Ishikawa (cell line): ENCODE measurements around the gene MVK.

Experiments
- CEBPB ChIP-seq: IDR thresholded peaks from 2 replicates; pipeline ENCODE4 v1.6.1; 2012
- CREB1 ChIP-seq: IDR thresholded peaks from 2 replicates; pipeline ENCODE4 v1.6.1; 2012; ENCODE audit warnings: low read depth
- EGR1 ChIP-seq: IDR thresholded peaks from 2 replicates; pipeline ENCODE4 v1.6.1; 2012
- EP300 ChIP-seq: IDR thresholded peaks from 2 replicates; pipeline ENCODE4 v1.6.1; 2012; ENCODE audit warnings: borderline replicate concordance
- FOXM1 ChIP-seq: IDR thresholded peaks from 2 replicates; pipeline ENCODE4 v1.6.1; 2012; ENCODE audit warnings: low read depth, borderline replicate concordance
- NFIC ChIP-seq: IDR thresholded peaks from 2 replicates; pipeline ENCODE4 v1.6.1; 2012
- RAD21 ChIP-seq: IDR thresholded peaks from 2 replicates; pipeline ENCODE4 v1.6.1; 2012; ENCODE audit warnings: low read depth
- TAF1 ChIP-seq: IDR thresholded peaks from 2 replicates; pipeline ENCODE4 v1.6.1; 2012; ENCODE audit warnings: low read depth, mild to moderate bottlenecking
- TCF12 ChIP-seq: IDR thresholded peaks from 2 replicates; pipeline ENCODE4 v1.6.1; 2012; ENCODE audit warnings: low read depth
- TEAD4 ChIP-seq: IDR thresholded peaks from 2 replicates; pipeline ENCODE4 v1.6.1; 2012
- YY1 ChIP-seq: IDR thresholded peaks from 2 replicates; pipeline ENCODE4 v1.6.1; 2012; ENCODE audit warnings: low read depth
- ZBTB7A ChIP-seq: IDR thresholded peaks from 2 replicates; pipeline ENCODE4 v1.6.1; 2012; ENCODE audit warnings: low read depth
- TF ChIP-seq, protein P1 (sequence below): IDR thresholded peaks from 2 replicates; pipeline ENCODE4 v1.6.1; 2012
- TF ChIP-seq, protein P2 (sequence below): IDR thresholded peaks from 2 replicates; pipeline ENCODE4 v1.6.1; 2012; ENCODE audit warnings: low read depth, mild to moderate bottlenecking
- TF ChIP-seq, protein P3 (sequence below): IDR thresholded peaks from 2 replicates; pipeline ENCODE4 v1.6.1; 2012

Gene MVK

DNA sequence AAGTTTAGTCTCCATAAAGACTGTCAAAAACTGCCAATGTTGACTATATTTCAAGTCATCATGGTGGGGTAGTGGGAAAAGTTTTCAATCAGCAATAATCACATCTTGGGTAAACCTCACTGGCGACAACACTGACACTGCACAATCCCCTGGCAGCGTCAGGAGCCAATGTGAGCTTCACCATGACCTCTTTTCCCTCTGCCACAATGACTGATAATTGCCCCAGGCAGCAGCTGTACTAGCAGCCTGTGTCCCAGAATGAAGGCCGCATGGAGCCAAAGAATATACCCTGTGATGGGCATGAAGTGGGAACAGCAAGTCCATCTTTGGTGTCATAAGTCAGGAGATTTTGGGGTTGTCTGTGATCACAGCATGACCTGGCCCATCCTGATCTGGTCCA lies 5.6 kb upstream of the MVK start:
- no peak for TF ChIP-seq TCF12
- TF ChIP-seq CREB1: no peak
- TF ChIP-seq YY1: no peak
- no peak for TF ChIP-seq CEBPB
- TF ChIP-seq TEAD4: no peak
- no peak for TF ChIP-seq ZBTB7A
- no peak for TF ChIP-seq NFIC
- TF ChIP-seq, protein P1, sequence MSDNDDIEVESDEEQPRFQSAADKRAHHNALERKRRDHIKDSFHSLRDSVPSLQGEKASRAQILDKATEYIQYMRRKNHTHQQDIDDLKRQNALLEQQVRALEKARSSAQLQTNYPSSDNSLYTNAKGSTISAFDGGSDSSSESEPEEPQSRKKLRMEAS: no peak
- no peak for TF ChIP-seq FOXM1

DNA sequence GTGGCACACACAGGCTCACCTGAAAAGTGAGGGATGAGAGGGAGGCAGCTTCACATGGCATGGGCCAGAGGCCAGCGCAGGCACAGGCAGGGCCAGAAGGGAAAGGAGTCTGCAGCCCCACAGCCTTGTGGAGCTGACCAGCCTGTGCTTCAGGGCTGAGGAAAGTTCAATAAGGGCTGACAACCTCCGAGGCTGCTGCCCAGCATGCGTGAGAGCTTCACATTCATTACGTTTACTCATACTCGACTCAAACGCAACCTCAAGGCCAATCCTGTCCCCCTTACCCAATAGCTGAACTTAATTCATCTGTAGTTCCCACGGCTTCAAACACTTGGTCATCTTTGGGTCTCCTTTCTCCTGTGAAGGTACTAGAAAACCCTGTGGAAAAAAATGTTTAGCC lies 5.1 kb upstream of the MVK start:
- TF ChIP-seq ZBTB7A (no peak), NFIC (no peak), EP300 (no peak), TEAD4 (no peak)

DNA sequence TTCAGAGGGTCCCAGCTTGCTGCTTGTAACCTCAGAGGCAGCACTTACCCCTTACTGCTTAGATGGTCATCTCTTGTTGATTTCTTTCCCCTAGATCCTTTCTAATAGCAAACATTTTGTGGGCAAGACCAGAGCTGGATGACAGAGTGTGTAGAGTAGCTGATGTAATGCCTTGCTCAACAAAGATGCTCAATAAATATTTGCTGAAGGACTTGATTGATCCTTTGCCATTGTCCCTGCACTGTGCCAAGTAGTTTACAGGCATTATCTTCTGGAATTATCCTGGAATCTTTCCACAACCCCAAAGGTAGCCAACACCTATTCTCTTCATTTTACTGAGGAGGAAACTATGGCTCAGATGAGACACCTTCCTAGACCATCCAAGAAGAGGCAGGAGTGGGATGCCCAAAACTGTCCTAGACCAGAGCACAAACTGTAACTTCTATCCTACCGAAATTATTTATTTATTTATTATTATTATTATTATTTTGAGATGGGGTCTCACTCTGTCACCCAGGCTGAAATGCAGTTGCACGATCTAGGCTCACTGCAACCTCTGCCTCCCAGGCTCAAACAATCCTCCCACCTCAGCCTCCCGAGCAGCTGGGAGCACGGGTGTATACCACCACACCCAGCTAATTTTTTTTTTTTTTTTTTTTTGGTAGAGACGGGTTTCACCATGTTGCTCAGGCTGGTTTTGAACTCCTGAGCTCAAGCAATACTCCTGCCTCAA lies 1.7 kb upstream of the MVK start:
- TF ChIP-seq TCF12 (no peak), NFIC (no peak), EP300 (no peak), TAF1 (no peak), RAD21 (no peak), ZBTB7A (no peak), CREB1 (no peak), EGR1 (no peak), YY1 (no peak), TEAD4 (no peak), CEBPB (no peak), FOXM1 (no peak)
- TF ChIP-seq, protein P1: no peak
- TF ChIP-seq, protein P2, sequence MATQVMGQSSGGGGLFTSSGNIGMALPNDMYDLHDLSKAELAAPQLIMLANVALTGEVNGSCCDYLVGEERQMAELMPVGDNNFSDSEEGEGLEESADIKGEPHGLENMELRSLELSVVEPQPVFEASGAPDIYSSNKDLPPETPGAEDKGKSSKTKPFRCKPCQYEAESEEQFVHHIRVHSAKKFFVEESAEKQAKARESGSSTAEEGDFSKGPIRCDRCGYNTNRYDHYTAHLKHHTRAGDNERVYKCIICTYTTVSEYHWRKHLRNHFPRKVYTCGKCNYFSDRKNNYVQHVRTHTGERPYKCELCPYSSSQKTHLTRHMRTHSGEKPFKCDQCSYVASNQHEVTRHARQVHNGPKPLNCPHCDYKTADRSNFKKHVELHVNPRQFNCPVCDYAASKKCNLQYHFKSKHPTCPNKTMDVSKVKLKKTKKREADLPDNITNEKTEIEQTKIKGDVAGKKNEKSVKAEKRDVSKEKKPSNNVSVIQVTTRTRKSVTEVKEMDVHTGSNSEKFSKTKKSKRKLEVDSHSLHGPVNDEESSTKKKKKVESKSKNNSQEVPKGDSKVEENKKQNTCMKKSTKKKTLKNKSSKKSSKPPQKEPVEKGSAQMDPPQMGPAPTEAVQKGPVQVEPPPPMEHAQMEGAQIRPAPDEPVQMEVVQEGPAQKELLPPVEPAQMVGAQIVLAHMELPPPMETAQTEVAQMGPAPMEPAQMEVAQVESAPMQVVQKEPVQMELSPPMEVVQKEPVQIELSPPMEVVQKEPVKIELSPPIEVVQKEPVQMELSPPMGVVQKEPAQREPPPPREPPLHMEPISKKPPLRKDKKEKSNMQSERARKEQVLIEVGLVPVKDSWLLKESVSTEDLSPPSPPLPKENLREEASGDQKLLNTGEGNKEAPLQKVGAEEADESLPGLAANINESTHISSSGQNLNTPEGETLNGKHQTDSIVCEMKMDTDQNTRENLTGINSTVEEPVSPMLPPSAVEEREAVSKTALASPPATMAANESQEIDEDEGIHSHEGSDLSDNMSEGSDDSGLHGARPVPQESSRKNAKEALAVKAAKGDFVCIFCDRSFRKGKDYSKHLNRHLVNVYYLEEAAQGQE: no peak
- TF ChIP-seq, protein P3, sequence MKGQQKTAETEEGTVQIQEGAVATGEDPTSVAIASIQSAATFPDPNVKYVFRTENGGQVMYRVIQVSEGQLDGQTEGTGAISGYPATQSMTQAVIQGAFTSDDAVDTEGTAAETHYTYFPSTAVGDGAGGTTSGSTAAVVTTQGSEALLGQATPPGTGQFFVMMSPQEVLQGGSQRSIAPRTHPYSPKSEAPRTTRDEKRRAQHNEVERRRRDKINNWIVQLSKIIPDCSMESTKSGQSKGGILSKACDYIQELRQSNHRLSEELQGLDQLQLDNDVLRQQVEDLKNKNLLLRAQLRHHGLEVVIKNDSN: no peak

DNA sequence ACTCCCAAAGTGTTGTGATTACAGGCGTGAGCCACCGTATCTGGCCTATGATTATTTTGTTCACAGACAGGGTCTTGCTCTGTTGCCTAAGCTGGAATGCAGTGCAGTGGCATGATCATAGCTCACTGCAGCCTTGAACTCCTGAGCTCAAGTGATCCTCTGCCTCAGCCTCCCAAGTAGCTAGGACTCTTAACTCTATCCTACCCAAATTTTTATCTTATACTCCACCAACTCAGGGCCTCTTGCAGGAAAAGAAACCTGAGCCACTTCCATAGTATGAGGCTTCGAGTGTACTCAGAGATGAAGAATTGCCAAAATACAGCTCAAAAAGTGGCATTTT lies 1.1 kb upstream of the MVK start:
- TF ChIP-seq TAF1 (no peak), YY1 (no peak), EGR1 (no peak), CREB1 (no peak), CEBPB (no peak), TEAD4 (no peak), TCF12 (no peak), EP300 (no peak), FOXM1 (no peak), ZBTB7A (no peak), NFIC (no peak), RAD21 (no peak)
- TF ChIP-seq, protein P1: no peak
- TF ChIP-seq, protein P2: no peak
- TF ChIP-seq, protein P3: no peak

DNA sequence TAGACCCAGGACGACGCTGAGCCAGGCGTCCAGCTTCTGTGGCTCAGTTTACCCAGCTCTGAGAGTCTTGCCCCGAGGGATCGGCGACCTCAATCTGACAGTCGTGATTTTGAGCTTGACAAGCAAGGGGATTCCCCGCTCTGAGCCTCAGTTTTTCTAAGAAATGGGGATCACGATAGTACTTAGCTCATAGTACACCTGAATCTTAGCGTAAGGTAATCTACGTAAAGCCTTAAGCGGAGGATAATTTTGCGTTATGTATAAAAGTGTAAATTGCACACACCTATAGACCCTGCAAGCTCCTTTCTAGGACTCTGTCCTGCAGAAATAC lies 285 bp downstream of the MVK start:
- TF ChIP-seq RAD21 (no peak), FOXM1 (no peak), CEBPB (no peak), ZBTB7A (no peak), YY1 (no peak), EP300 (no peak), EGR1 (no peak), CREB1 (no peak), NFIC (no peak), TEAD4 (no peak), TAF1 (no peak), TCF12 (no peak)
- TF ChIP-seq, protein P3: no peak
- TF ChIP-seq, protein P1: no peak
- TF ChIP-seq, protein P2: no peak
